KG1 (cell line): Measurements from ENCODE around the gene TRAPPC11.
"Not testable (repeated sequence)": the region's sequence is repeated elsewhere in the genome, so short reads cannot be mapped to it uniquely, and the experiment has no call there.

Experiments used
- DNase-seq: peaks from one replicate; lab custom pipeline; 2025; lab: John Stamatoyannopoulos, UW

The TRAPPC11 gene

DNA sequence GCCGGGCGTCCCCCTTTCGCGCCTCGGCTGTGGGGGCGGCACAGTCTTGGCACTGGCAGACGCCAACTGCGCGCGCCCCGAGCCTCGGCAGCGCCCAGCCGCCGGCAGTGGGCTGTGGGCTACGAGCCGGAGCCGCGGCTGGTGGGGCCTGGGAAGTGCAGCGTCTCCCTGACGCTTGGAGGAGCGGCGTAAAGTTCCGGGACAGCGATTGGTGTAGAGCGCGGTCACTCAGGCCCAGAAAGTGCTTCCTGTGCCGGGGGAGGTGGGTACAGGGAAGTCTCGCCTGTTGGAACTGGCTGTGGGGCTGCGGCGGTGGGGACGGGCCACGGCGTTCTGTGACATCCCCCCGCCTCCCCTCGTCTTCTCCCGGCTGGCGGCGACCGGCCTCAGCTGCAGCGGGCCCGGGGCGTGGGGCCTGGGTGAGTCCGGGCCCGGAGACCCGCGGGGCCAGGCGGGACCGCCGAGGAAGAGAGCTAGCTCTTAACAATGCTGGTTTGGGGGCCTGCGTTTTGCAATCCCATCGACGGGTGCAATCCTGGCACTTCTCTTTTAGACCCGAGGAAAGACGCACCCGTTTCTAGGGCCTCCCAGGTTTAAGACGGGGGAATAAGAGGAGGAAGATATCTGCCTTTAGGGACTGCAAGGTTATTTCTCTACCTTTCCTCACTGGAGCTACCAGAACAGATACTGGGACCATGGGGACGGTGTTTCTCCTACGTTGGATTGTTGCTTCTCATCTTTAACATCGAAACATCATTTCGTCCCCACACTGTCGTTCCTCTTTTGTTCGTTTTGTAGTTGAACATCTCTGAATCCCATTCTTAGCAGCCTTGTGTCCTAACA is at the start of gene TRAPPC11, which contains the start of gene RWDD4:
Gene TRAPPC11 (plus strand): TSS at position 265 of the 843 bp plus-strand sequence. CDS start 4,575 bp downstream, outside the sequence.
Gene RWDD4 (minus strand): TSS at position 157 of the 843 bp plus-strand sequence. CDS start 233 bp downstream, outside the sequence.
- peak; percentile 13 for DNase-seq

DNA sequence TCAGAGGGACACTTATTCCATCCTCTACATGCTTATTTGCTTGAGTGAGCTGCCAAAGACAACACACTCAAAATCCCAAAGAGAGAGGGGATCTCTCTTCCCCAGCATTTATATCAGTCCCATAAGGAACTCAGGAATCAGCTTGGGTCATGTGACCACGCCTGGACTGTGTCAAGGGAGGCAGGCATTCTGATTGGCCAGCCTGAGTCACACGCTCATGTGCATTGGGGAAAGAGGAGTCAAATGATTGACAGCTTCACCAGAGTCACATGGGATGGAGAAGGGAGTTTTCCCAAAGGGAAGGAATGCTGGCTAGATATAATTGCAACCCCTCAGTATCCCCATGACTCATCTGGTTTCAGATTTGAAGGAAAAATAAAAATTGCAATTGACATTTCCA is 49.1 kb upstream of the TRAPPC11 start:
- DNase-seq, result no peak

DNA sequence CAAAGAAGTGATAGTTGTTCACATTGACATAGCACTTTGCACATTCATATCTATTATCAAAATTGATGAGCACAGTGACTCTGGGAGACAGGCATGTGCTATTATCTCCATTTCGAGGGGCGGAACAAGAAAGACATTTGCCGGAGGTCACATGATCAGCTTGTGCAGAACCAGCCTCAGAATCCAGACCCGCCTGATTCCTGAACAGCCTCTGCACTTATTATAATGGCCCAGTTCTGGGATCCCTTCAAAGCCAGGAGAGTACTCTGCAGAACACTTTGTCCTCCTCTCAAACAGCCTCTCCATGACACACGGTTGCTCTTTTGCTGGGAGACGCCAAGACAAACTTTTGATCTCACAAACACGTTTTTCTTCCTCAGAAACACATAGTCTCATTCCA is 48.5 kb upstream of the TRAPPC11 start:
- no peak for DNase-seq

DNA sequence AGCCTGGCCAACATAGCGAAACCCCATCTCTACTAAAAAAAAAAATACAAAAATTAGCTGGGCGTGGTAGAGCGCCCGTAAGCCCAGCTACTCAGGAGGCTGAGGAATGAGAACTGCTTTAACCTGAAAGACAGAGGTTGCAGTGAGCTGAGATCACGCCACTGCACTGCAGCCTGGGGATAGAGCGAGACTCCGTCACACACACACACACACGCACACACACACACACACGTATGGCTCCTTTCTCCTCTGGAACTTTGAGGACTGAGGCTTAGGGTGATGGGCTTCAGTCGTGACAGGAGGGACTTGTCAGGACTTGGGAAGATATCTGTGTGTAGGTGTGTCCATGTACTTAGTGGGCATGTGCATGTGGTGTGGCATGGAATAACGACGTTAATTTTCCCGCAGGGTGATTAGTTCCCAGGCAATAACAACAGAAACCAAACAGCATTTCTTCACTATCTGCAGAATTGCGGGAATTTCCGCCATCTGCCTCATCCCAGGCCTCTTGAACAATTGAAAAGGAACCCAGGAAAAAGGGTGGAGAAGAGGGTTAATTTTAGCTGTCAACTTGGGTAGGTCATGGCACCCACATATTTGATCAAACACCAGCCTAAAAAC is 47.8 kb upstream of the TRAPPC11 start:
- DNase-seq, result no peak

DNA sequence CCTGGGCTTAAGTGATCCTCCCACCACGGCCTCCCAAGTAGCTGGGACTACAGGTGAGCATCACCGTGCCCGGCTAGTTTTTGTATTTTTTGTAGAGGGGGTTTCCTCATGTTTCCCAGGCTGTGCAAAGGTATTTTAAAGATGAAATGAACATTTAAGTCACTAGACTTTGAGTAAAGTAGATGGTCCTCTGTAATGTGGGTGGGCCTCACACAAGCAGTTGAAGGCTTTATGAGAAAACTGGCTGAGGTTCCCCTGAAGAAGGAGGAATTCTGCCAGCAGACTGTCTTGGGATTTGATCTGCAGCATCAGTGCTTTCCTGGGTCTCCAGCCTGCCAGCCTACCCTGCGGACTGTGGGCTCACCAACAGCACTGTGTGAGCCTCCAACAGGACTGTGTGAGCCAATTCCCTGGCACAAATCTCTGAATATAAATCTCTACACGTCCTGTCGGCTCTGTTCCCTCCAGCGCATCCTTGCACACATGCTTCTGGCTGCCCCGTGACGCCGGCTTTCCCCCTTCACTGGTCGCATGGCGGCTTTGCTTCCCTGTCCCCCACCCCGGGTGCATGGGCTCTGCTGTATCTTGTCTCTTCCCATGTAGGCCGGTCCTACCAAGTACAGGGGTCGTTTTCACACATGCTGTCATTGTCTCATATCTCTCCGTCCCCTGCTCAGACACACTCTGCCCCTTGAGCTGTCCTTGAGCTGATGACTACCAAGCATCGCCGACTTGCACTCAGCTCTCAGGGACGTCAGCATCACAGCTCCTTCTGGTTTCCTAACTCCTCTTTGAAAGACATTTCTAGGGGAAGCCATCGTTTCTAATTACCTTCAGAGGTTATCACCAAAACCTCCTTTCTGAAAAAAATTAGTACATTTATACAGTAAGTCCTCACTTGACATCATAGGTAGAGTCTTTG is 46.5 kb upstream of the TRAPPC11 start:
- DNase-seq, result no peak

DNA sequence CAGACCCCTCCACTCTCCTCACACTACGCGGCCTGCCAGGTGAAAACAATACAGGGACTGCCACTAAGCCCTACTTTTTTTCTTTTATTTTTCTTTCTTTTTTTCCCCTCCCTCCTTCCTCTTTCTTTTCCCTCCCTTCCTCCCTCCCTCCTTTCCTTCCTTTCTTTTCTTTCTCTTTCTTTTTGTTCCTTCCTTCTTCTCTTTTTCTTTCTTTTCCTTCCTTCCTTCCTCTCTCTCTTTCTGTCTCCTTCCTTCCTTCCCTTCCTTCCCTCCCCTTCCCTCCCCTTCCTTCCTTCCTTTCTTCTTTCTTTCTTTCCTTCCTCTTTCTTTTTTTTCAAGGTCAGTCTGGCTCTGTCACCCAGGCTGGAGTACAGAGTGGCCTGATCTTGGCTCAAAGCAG is 42.0 kb upstream of the TRAPPC11 start:
- DNase-seq, result no peak

DNA sequence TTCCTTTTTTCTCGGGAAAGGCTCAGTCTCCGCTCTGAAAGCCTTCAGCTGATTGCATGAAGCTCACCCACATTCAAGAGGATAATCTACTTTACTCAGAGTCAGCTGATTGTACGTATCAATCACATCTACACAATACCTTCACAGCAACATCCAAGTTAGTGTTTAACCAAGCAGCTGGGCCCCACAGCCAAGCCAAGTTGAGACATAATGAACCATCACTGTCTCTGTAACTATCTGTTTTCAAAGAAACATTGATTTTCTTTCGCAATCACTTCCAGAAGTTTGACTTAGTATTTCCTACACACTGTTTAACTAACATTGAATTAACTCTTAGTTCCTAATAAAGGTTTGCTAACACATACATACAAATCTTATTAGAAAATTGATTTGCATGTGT is 40.4 kb upstream of the TRAPPC11 start:
- no peak for DNase-seq

DNA sequence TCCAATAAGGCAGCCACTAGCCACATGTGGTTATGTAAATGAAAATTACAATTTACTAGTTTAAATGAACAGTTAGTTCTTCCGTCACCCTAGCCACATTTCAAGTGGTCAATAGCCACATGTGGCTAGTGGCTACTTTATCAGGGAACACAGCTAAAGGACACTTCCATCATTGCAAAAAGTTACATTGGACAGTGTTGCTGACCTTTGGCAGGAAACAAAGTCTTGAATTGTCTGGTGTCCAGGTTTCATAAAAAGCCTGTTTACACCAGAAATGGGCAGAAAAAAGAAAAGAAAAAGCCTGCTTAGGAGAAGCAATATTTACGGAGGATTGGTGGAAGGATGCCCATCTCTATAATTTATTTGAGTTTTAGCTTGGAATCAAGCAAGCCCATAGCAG is 38.7 kb upstream of the TRAPPC11 start:
- DNase-seq, result no peak

DNA sequence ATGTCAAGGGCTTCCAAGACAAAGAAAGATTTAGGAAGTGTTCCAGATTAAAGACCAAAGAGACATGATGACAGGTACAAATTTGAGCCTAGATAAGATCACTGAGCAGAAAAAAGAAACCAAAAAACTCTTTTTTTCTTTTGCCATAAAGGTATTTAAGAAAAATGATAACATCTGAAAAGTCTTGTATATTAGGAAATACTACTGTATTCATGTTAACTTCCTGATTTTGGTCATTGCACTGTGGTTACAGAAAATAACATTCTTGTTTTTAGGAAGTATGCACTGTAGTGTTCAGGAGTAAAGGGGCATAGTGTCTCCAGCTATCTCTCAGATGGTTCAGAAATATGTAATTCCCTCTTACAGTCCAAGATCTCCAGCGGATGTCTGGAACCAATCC is 37.2 kb upstream of the TRAPPC11 start:
- DNase-seq, result no peak

DNA sequence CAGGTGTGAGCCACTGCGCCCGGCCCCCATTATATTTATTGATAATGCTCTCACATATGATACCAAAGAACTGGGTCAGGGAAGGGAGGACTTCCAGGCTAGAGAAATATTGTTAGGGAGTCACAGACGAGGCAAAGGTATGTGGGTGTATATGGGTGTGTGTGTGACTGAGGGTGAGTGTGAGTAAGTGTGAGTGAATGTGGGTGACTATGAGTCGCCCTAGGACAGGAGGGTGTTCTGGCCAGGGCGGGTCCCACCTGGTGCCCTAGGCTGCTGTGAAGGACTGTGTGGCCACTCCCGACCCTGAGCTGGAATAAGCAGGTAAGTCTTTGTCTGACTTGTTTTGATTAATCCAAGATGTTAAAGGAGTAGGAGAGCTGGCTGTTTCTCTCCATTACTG is 34.5 kb upstream of the TRAPPC11 start:
- DNase-seq, result no peak

DNA sequence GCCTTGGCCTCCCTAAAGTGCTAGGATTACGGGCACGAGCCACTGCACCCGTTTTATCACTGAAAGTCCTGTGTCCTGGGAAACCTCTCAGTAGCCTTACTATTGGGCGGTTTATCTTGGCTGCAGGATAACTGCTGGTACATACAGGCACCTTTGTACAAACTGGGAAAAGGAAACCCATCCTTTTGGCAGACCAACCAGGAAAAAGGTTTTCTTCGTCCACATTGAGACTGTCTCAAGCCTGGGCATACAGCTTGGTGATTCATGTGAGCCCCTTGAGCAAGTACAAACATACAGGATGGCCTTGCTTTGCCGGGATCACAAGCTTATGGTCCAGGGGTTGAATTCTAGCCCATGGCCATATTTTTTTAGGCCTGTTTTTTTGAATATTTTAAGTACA is 32.9 kb upstream of the TRAPPC11 start:
- no peak for DNase-seq

DNA sequence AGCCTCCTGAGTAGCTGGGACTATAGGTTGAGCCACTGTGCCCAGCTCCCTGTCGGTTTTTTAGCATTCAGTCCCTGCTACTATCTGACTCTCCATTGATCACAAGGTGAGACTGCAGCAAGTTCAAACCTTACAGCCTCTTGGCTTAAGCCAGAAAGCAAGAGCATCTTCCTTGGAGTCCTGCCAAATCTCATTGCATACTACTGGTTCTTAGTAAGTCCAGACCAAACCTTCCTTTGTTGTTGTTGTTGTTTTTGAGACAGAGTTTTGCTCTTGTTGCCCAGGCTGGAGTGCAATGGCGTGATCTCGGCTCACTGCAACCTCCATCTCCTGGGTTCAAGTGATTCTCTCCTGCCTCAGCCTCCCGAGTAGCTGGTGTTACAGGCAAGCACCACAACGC is 31.8 kb upstream of the TRAPPC11 start:
- DNase-seq, result not testable (repeated sequence)

DNA sequence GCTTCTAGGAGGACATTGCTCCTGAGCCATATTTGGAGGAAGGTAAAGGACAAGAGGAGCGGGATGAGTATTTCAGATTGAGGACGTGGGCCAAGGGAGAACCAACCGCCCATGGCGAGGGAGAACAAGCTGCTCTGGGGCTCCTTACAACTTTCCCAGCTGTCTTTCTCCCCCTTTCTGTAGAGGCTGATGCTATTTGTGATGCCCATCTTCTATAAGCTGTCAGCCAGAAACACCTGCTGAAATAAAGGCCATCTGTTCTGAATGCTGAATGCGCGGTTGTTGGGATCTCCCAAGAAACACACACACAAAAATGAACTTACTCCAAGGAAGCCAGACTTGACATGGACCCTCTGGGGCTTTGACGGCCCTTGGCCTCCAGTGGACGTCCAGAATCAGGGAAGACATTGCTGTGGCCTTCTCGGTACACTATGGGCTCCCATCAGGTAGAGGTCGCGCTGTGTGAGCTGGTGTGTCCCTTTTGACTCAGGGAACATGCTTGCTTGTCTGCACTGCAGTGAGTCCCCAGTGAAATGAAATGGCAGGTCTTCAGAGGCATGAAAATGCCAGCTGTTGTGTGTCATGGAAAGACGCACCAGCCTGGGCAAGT is 31.0 kb upstream of the TRAPPC11 start:
- no peak for DNase-seq

DNA sequence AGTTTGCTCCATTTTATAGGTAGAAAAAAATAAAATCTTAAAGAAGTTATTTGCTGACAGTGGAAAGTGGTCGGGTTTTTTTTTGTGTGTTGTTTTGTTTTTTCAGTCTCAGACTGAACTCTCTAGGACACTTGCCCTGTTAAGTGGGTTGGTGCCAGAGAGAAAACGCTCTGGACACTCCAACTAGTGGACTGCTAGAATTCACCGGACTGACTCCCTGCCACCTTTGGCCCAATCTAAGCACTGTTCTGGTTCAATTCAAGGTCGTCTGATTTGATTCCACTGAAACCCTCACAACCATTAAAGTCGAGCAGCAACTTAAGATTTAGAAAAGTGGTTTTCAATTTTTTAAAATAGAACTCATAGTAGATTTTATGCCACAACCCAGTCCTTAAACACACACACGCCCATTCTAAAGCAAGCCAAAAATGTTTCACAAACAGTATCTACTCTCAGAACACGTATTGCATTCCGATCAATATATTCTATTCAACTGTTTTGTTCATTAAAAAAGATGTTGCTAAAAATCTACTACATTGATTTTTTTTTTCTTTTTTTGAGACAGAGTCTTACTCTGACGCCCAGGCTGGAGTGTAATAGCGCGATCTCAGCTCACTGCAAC is 27.4 kb upstream of the TRAPPC11 start:
- DNase-seq, result no peak

DNA sequence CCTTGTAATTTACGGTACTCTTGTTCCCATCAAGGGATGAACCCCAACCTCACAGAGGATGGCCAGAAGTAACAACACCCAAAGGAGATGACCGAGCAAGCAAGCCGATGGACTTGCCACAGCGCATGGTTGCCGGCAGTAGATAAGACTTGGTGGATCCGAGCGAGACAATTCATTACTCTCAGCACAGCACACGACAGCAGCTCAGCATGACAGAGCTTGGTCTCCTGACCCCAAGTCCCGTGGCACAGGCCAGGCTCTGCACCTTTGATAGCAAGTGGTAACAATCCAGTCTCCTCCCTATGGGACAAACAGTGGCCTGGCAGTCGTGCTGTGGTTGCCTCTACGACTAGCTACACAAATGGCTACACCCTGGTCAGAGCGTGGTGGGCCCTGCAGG is 26.4 kb upstream of the TRAPPC11 start:
- no peak for DNase-seq

DNA sequence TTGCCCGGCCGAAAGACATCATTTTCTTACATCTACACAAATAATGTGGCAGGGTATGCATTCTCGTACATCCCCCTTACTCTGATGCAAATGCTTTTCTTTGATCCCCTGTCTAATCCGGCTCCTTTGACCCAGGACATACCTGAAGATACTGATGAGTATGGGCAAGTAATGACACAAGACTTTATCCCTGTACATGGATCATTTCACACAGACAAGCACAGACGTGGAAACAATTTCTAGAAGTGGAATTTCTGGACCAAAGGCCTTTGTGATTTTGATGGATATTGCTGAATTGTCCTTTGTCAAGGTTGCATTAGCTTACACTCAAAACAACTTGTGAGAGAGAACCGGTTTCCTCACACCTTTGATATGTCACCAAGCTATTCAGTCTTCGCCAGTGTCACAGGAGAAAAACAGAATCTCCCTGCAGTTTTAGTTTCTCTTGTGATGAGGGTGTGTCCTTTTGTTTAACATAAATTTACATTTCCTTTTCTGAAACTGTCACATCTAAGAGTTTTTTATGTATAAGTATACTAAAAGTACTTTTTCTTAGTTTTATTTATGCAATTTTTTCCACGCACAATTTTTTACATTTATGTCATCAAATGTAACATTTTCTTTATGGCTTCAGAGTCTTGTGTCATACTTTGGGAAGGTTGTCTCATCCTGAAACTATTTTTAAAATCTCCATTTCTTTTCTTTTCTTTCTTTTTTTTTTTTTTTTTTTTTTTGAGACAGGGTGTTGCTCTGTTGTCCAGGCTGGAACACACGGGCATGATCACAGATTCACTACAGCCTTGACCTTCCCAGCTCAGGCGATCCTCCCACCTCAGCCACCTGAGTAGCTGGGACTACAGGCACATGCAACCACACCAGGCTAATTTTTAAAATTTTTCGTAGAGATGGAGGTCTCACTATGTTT is 25.4 kb upstream of the TRAPPC11 start:
- no peak for DNase-seq

DNA sequence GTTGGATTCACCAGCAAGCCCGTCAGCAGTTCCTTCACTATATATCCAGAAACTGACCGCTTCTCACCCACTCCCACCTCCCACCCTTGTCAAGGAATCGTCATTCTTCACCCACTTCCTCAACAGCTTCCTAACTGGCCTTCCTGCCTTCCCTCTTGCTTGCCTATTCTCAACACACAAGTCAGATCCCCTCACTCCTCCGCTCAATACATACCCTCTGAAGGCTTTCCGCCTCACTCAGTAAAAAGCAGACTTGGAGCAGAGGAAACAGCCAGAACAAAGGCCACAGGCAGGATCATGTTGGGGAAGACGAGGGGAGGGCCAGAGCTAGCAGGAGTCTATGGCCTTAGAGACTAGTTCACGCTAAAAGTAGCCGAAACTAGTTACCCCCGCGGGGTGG is 23.8 kb upstream of the TRAPPC11 start:
- no peak for DNase-seq

DNA sequence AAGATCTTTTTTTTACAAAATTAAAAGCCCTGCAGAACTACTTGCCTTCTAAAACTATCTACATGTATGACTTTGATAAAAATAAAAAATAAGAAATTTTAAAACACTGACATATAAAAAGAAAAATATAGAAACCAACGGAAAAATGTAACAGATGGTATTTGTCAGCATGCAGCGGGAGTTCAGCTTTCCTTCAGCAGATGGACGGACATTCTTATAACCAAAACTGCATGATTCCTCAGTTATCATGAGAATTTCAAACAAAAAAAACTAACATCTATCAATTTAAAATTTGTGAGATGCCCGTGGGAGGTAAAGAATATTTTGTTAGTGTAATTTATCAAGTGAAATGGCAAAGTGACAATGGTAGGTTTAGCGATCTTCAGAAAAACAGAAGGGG is 23.4 kb upstream of the TRAPPC11 start:
- DNase-seq, result no peak

DNA sequence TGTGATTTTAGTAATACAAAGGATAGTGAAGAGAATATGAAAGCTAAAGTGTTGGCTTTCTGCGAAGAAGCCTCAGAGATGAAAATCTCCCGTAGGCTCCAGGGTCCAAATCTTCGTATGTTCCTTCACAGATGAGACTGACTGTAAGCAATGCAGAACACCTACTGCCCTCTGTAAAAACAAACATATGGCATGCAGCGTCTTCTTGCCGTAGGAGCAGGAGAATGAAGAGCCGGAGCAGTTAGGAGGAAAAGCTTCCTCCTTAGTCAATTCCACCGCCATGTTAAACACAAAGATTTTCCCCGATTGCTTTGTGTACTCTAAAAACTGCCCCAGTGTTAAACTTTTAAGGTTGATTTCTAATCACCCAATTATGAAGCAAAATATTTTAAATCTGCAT is 22.6 kb upstream of the TRAPPC11 start:
- no peak for DNase-seq

DNA sequence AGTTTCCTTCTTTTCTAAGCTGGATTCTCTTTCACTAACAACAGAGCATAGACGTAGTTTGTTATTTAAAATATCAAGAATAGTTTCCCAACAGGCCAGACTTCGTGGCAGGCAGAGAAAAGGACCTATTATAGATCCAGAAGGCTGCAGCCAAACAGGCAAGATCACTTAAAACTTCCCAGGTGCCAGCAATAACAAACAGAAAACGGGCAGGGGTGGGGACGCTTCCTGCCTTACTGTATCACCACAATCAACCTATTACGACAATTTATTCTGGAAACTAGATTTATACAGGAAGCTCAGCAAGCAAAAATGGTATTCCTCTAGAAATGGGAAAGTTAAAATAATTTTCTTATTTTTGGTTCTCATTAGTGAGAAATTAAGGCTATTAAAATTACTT is 22.2 kb upstream of the TRAPPC11 start:
- DNase-seq, result no peak
